HUDEP-2 (cell line): ENCODE results near the gene RNU6-1.

ENCODE experiments used
- DNase-seq, 76 experiments: peaks; one replicate each; lab custom pipeline; 2025; ENCODE audit not compliant: unreplicated experiment in 76 of 76; lab: John Stamatoyannopoulos, UW

The RNU6-1 gene

GRCh38 chr15:67822537-67823313 is 17.1 kb downstream of the RNU6-1 start:
- DNase-seq = no peak

- no peak for DNase-seq
These were observed 17.9 kb downstream of the RNU6-1 start for GRCh38 chr15:67821784-67822440.

GRCh38 chr15:67820992-67821783 is 18.7 kb downstream of the RNU6-1 start:
- peak in 34 of 76 experiments; percentile 5 to 49 (median 16) for DNase-seq

GRCh38 chr15:67820122-67820991 is 19.5 kb downstream of the RNU6-1 start:
- DNase-seq = no peak

GRCh38 chr15:67819636-67820035 is 20.2 kb downstream of the RNU6-1 start:
- DNase-seq = no peak

GRCh38 chr15:67818464-67818863 is 21.4 kb downstream of the RNU6-1 start:
- DNase-seq = no peak

- no peak for DNase-seq
These were observed 23.2 kb downstream of the RNU6-1 start for GRCh38 chr15:67816668-67817067.

- DNase-seq = no peak
These were observed 24.7 kb downstream of the RNU6-1 start for GRCh38 chr15:67815036-67815592.

GRCh38 chr15:67813104-67813634 is 26.7 kb downstream of the RNU6-1 start:
- no peak for DNase-seq

GRCh38 chr15:67812241-67812644 is 27.6 kb downstream of the RNU6-1 start:
- no peak for DNase-seq

- no peak for DNase-seq
These were observed 30.0 kb downstream of the RNU6-1 start for GRCh38 chr15:67809866-67810265.

GRCh38 chr15:67809441-67809840 is 30.4 kb downstream of the RNU6-1 start:
- no peak for DNase-seq

GRCh38 chr15:67808821-67809220 is 31.0 kb downstream of the RNU6-1 start:
- no peak for DNase-seq

- no peak for DNase-seq
These were observed 32.0 kb downstream of the RNU6-1 start for GRCh38 chr15:67807836-67808235.

GRCh38 chr15:67807141-67807540 is 32.7 kb downstream of the RNU6-1 start:
- no peak for DNase-seq

GRCh38 chr15:67806536-67806935 is 33.3 kb downstream of the RNU6-1 start:
- DNase-seq = no peak

- DNase-seq = no peak
These were observed 34.0 kb downstream of the RNU6-1 start for GRCh38 chr15:67805666-67806516.

GRCh38 chr15:67805008-67805665 is 34.7 kb downstream of the RNU6-1 start:
- DNase-seq = no peak
